Natural killer cell (primary cell): ENCODE data around the gene PPP1R13B. TPM values are rescaled to one million over a fixed set of nuclear protein-coding genes. Genes with fewer than 3 reads are reported as not detected.

Experiments
- ATAC-seq, 3 donors: fragments of 150-1000 bp in 2 of 3; fragments of 200-7000 bp in 1 of 3; cut with Tn5 transposase; 1 replicate in 1 of 3; 2 replicates in 2 of 3; pipeline ENCODE4 v1.10.0; 2021; ENCODE audit warnings: mild to moderate bottlenecking in 2 of 3, moderate library complexity in 2 of 3
- DNase-seq, 2 donors: peaks; one replicate each; pipeline versions ENCODE4 v3.0.0 to v3.0.0-alpha.2; 2013 to 2021; ENCODE audit warnings: mixed read lengths in 1 of 2
- H3K27ac ChIP-seq: one replicate; pipeline ENCODE4 v1.5.1; 2013; ENCODE audit warnings: mild to moderate bottlenecking, low read length
- H3K27me3 ChIP-seq: one replicate; pipeline ENCODE4 v1.6.1; 2013; ENCODE audit warnings: low read length; ENCODE audit not compliant: control insufficient read depth, insufficient read depth
- H3K36me3 ChIP-seq: one replicate; pipeline ENCODE4 v1.6.1; 2013; ENCODE audit warnings: low read length; ENCODE audit not compliant: control insufficient read depth, insufficient read depth
- H3K4me1 ChIP-seq: one replicate; pipeline ENCODE4 v1.6.1; 2013; ENCODE audit warnings: low read length; ENCODE audit not compliant: control insufficient read depth, insufficient read depth
- H3K4me3 ChIP-seq: one replicate; pipeline ENCODE4 v1.5.1; 2013; ENCODE audit warnings: low read length
- H3K9me3 ChIP-seq: one replicate; pipeline ENCODE4 v1.6.1; 2013; ENCODE audit warnings: low read length; ENCODE audit not compliant: control insufficient read depth, insufficient read depth
- H3K27ac Mint-ChIP-seq, 2 donors: one replicate each; pipeline ENCODE4 v1.8.0; 2022; ENCODE audit warnings: mild to moderate bottlenecking in 2 of 2, mixed read lengths in 2 of 2, moderate library complexity in 1 of 2
- H3K27me3 Mint-ChIP-seq, 2 donors: one replicate each; pipeline ENCODE4 v1.8.0; 2022; ENCODE audit warnings: low read depth in 2 of 2, mixed read lengths in 2 of 2
- H3K36me3 Mint-ChIP-seq: one replicate; pipeline ENCODE4 v1.8.0; 2022; ENCODE audit warnings: mixed read lengths
- H3K4me1 Mint-ChIP-seq, 2 donors: one replicate each; pipeline ENCODE4 v1.8.0; 2022; ENCODE audit warnings: mixed read lengths in 2 of 2
- H3K4me3 Mint-ChIP-seq: one replicate; pipeline ENCODE4 v1.8.0; 2022; ENCODE audit warnings: mild to moderate bottlenecking, moderate library complexity, mixed read lengths
- H3K9me3 Mint-ChIP-seq, 2 donors: one replicate each; pipeline ENCODE4 v1.8.0; 2022; ENCODE audit warnings: mixed read lengths in 2 of 2
- CTCF ChIP-seq: fragments of 200-600 bp; IDR thresholded peaks from one replicate; pipeline ENCODE4 v1.8.0; 2022; ENCODE audit warnings: antibody characterized with exemption
- WGBS: methylation state at CpG from one replicate; pipeline ENCODE4 v1.1.7; 2013; ENCODE audit warnings: missing lambda C conversion rate; ENCODE audit not compliant: insufficient coverage; 5-methylcytosine and 5-hydroxymethylcytosine counted together
- intact Hi-C: fragments of 100-400 bp; cut with micrococcal nuclease; formaldehyde crosslinking; loops from one replicate; pipeline ENCODE4 v1.14.2; 2022
- total RNA-seq, 4 donors: library from RNA; stranded (reverse); fragments of 120-200 nt in 1 of 4; gene quantifications; one replicate each; pipeline versions ENCODE4 v1.2.3 to v1.2.4, GENCODE V29; 2013 to 2022

Gene PPP1R13B
- total RNA-seq, 3 donors from 2014 or later (not counting 1 experiment from before 2014, with no cell fraction given): 26.5 to 35.5 (median 31.7) TPM

GRCh38 chr14:103714063-103714724, 133.2 kb downstream of the PPP1R13B start:
- TF ChIP-seq CTCF: no peak
- H3K36me3 ChIP-seq: no peaks in the 10 kb centered on the region
- H3K9me3 ChIP-seq: no peaks in the 10 kb centered on the region
- ATAC-seq (no peak), DNase-seq (no peak)
- Mint-ChIP-seq H3K4me3 (peak overlapping the region; percentile 94), H3K27ac (no peak overlapping the region), H3K36me3 (no peaks in the 10 kb centered on the region), H3K9me3 (no peaks in the 10 kb centered on the region), H3K27me3 (no peaks in the 10 kb centered on the region), H3K4me1 (peaks cover 11 to 30% of the 10 kb centered on the region in 2 donors)
- H3K27ac ChIP-seq: no peak overlapping the region
- intact Hi-C loops: no loop called here
- no peaks in the 10 kb centered on the region for H3K27me3 ChIP-seq
- peaks cover 20% of the 10 kb centered on the region for H3K4me1 ChIP-seq
- H3K4me3 ChIP-seq: peak overlapping the region; percentile 33
- 82% methylated on average over 15 of the region's 16 CpGs for WGBS

GRCh38 chr14:103713304-103714062, 133.9 kb downstream of the PPP1R13B start:
- WGBS: 95% methylated on average over 18 of the region's 18 CpGs
- Histone ChIP-seq H3K27me3 (no peaks in the 10 kb centered on the region), H3K4me1 (peaks cover 20% of the 10 kb centered on the region), H3K4me3 (no peak overlapping the region), H3K36me3 (no peaks in the 10 kb centered on the region), H3K9me3 (no peaks in the 10 kb centered on the region), H3K27ac (no peak overlapping the region)
- peaks cover 11 to 30% of the 10 kb centered on the region in 2 donors for H3K4me1 Mint-ChIP-seq
- no peak for ATAC-seq
- H3K36me3 Mint-ChIP-seq: no peaks in the 10 kb centered on the region
- H3K27me3 Mint-ChIP-seq: no peaks in the 10 kb centered on the region
- no peak for TF ChIP-seq CTCF
- no peaks in the 10 kb centered on the region for H3K9me3 Mint-ChIP-seq
- H3K4me3 Mint-ChIP-seq: no peak overlapping the region
- intact Hi-C loops: no loop called here
- no peak for DNase-seq
- H3K27ac Mint-ChIP-seq: no peak overlapping the region

GRCh38 chr14:103712633-103713247, 134.6 kb downstream of the PPP1R13B start:
- 96% methylated on average over 24 of the region's 24 CpGs for WGBS
- peaks cover 11 to 25% of the 10 kb centered on the region in 2 donors for H3K4me1 Mint-ChIP-seq
- TF ChIP-seq CTCF: no peak
- no peaks in the 10 kb centered on the region for H3K9me3 Mint-ChIP-seq
- H3K4me3 Mint-ChIP-seq: no peak overlapping the region
- no peak for DNase-seq
- no peak overlapping the region for H3K27ac Mint-ChIP-seq
- no peaks in the 10 kb centered on the region for H3K9me3 ChIP-seq
- no peak overlapping the region for H3K4me3 ChIP-seq
- no peaks in the 10 kb centered on the region for H3K27me3 ChIP-seq
- peaks cover 20% of the 10 kb centered on the region for H3K4me1 ChIP-seq
- no peaks in the 10 kb centered on the region for H3K36me3 ChIP-seq
- no peaks in the 10 kb centered on the region for H3K36me3 Mint-ChIP-seq
- intact Hi-C loops: no loop called here
- ATAC-seq: no peak
- H3K27ac ChIP-seq: no peak overlapping the region
- H3K27me3 Mint-ChIP-seq: no peaks in the 10 kb centered on the region
